Effector memory CD8-positive, alpha-beta T cell (primary cell): Measurements from ENCODE around the gene COL5A1.
A peak's percentile ranks its signal among the peaks of the same experiment; 100 is the strongest.

ENCODE experiments used
- ATAC-seq: fragments of 150-1000 bp; cut with Tn5 transposase; replicated peaks from 2 replicates; pipeline ENCODE4 v1.10.0; 2021; ENCODE audit warnings: mild to moderate bottlenecking, moderate library complexity
- DNase-seq, 3 experiments: peaks; one replicate each; pipeline ENCODE4 v3.0.0; 2021
- H3K27ac Mint-ChIP-seq, 2 donors: one replicate each; pipeline ENCODE4 v1.8.0; 2022; ENCODE audit warnings: mild to moderate bottlenecking in 2 of 2, mixed read lengths in 2 of 2, moderate library complexity in 2 of 2
- H3K27me3 Mint-ChIP-seq, 2 donors: one replicate each; pipeline ENCODE4 v1.8.0; 2022; ENCODE audit warnings: mixed read lengths in 2 of 2
- H3K36me3 Mint-ChIP-seq: one replicate; pipeline ENCODE4 v1.8.0; 2022; ENCODE audit warnings: mild to moderate bottlenecking, moderate library complexity, mixed read lengths; ENCODE audit not compliant: insufficient read depth
- H3K4me1 Mint-ChIP-seq, 2 donors: one replicate each; pipeline ENCODE4 v1.8.0; 2022; ENCODE audit warnings: low read depth in 2 of 2, mixed read lengths in 2 of 2
- H3K4me3 Mint-ChIP-seq, 2 donors: one replicate each; pipeline ENCODE4 v1.8.0; 2022; ENCODE audit warnings: mild to moderate bottlenecking in 2 of 2, mixed read lengths in 2 of 2, moderate library complexity in 2 of 2
- H3K9me3 Mint-ChIP-seq, 2 donors: one replicate each; pipeline ENCODE4 v1.8.0; 2022; ENCODE audit warnings: mixed read lengths in 2 of 2
- total RNA-seq, 9 experiments: gene quantifications; one replicate each; lab custom pipeline; 2026; lab: John Stamatoyannopoulos, UW

COL5A1 gene
- total RNA-seq: 0.39 to 12.1 (median 3.8) reads per million in 9 experiments

DNA sequence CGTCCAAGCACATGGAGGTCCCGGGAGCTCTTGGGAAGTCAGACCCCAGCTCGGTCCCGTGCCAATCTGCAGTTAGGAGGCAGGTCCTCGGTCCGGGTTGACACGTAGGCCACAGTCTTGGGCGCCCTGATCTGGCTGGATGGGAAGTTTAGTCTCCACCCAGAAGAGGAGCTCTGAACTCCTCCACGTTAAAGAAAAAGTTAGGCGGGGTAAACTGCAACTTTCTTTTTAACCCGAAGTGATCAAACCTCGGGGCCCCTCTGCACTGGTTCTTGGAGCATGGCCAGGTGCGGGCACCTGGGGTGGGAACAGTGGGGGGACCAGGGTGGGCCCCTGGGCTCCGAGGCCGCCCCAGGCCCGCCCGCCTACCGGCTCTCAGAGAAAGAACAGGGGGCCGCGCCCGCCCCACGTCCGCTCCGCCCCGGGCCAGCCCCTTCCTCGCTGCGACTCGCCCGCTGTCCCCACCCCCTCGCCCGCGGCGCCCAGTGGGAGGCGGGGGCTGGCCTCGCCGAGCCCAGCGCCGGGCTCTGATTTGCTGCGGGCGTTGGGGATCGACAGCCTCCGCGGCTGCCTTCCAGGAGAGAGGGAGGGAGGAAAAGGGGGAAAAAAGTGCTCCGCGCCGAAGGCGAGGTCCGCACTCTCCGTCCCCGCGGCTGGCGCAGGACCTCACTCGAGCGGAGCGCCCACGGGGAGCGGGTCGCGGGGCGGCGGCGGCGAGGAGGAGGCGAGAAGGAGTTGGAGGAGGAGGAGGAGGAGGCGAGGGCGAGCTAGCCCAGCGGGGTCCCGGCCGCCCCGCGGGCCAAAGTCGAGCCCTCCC is at the start of gene COL5A1:
TSS of gene COL5A1 (plus strand) at position 631 of the 817 bp plus-strand sequence. CDS start 385 bp downstream, outside the sequence.
- Mint-ChIP-seq H3K9me3 (no peaks in the 10 kb centered on the region), H3K4me1 (peaks cover 0 to 12% of the 10 kb centered on the region in 2 donors), H3K27ac (no peak within 1 kb of the TSS), H3K27me3 (peaks cover 17 to 28% of the 10 kb centered on the region in 2 donors), H3K4me3 (peak within 1 kb of the TSS in 1 of 2 donors; percentile 75), H3K36me3 (peaks cover 9% of the 10 kb centered on the region)
- ATAC-seq (peak; percentile 94), DNase-seq (peak in 2 of 3 experiments; percentile 62 to 64)

DNA sequence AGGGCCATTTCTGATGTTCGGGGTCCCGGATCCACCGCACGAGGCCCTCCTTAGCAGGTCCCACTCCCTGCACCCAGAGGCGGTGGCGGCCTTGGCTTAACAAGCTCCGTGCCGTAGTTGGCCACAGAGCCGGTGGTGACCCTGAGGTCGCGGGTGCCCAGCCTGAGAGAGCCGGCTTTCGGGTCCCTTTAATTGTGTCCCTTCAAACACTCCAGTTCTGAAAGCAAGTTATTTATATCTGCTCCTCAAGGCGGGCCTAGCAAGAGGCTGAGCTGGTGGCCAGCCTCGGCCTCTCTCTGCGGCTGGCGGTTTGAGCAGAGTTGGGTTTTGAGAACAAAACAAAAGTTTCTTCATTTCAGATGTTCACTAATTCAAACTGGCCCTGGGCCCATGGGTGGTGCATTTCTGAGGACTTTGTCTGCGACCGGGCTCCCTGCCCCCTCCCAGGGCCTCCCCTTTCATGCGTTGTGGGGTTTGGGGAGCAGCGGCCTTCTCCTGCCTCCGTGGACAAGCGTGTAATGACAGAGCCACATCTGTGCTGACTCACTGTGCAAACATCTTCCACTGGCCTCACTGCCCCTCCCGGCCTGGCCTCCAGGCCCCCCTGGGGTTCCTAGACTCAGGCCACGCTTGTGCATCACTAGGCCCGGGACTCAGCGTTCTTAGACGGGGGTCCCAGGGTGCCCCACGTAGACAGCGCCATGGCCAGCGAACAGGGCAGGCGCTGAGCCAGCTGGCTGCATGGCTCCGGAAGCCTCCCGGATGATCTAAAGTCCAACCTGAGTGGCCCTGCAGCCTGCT is 49.4 kb upstream of the COL5A1 start:
- ATAC-seq (no peak), DNase-seq (no peak)
- H3K4me1 Mint-ChIP-seq: no peaks in the 10 kb centered on the region
- H3K36me3 Mint-ChIP-seq: no peaks in the 10 kb centered on the region
- peaks cover 29 to 45% of the 10 kb centered on the region in 2 donors for H3K27me3 Mint-ChIP-seq
- no peak overlapping the region for H3K4me3 Mint-ChIP-seq
- no peaks in the 10 kb centered on the region for H3K9me3 Mint-ChIP-seq
- no peak overlapping the region for H3K27ac Mint-ChIP-seq

- Mint-ChIP-seq H3K27ac (no peak overlapping the region), H3K4me3 (no peak overlapping the region)
Measured at GRCh38 chr9:134592819-134593200, 48.8 kb upstream of the COL5A1 start.

DNA sequence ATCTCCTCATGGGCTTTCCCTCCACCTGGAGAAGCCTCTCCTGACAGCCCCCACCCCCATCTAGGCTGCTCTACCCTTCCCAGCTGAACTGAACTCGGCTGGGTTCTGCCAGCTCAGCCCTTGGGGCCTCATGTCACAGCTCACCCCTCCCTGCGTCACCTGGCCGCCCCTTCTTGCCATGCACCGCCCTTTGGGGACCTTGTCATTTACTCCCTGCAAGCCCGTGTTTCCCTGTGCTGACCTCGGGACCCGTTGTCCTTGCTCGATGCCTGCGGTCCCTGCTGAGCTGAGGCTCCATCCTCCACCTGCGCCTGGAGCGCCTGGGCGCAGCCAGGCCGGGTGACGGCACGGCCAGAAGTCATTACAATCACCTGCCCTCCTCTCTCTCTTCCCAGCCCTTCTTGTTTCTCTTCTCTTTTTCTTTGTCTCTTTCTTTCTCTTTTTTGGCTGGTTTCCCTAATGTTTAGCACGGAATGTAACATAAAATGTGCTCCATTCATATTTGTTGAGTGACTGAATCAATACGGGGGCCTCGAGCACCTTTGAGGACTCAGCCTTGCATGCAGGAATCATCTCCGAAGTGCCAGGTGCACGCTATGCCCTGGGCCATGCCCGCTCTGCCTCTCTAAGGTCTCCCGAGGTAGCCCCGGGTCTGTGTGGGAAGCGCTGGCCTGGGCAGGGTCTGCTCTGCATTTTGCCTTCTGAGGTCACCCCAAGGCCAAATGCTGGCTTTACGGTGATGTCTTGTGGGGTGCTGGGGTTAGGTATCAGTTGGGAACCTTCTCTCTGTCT is 48.1 kb upstream of the COL5A1 start:
- no peaks in the 10 kb centered on the region for H3K4me1 Mint-ChIP-seq
- no peaks in the 10 kb centered on the region for H3K36me3 Mint-ChIP-seq
- H3K9me3 Mint-ChIP-seq: no peaks in the 10 kb centered on the region
- H3K4me3 Mint-ChIP-seq: no peak overlapping the region
- no peak overlapping the region for H3K27ac Mint-ChIP-seq
- DNase-seq (no peak), ATAC-seq (no peak)
- peaks cover 29 to 45% of the 10 kb centered on the region in 2 donors for H3K27me3 Mint-ChIP-seq

More at GRCh38 chr9:134592819-134593200, 48.8 kb upstream of the COL5A1 start:
- peaks cover 29 to 45% of the 10 kb centered on the region in 2 donors for H3K27me3 Mint-ChIP-seq
- H3K36me3 Mint-ChIP-seq: no peaks in the 10 kb centered on the region
- no peak for DNase-seq
- no peaks in the 10 kb centered on the region for H3K4me1 Mint-ChIP-seq
- no peaks in the 10 kb centered on the region for H3K9me3 Mint-ChIP-seq
- ATAC-seq: no peak

DNA sequence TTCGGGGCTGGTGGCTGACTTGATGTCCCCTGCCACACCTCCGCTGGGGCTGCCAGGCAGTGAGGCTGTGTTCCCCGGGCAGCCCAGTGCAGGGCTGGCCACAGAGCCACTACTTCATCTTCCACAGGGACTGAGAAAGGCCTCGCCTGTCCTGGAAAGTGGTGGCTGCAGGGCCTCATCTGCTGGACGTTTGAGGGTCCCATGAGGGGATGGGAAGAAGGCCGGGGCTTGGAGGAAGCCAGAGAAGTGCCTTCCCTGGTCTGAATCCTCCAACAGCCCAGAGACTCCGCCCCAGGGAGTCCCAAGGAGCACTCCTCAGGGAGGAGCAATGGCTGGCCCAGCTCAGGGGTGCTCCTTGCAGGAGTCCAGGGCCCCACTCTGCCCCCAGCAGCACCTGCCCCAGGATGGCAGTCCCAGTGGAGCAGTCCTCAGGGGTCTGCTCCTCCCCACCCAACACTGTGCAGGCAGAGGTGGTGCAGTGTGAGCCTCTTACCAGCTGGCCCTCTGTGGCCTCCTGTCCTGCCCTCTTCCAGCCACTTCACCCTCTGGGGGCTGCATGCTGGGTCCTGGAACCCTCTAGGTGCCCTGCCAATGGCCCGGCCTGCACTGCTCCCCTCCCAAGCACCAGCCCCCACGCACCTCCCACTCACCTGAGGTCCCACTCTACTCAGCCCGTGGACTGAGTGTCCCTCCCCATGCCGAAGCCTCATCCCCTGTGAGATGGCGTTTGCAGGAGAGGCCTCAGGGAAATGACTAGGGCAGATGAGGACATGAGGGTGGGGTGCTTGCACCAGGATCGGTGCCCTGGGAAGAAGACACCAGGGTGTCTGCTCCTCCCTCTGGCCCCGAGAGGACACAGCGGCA is 47.3 kb upstream of the COL5A1 start:
- H3K4me1 Mint-ChIP-seq: no peaks in the 10 kb centered on the region
- peaks cover 29 to 43% of the 10 kb centered on the region in 2 donors for H3K27me3 Mint-ChIP-seq
- DNase-seq (no peak), ATAC-seq (no peak)
- H3K4me3 Mint-ChIP-seq: no peak overlapping the region
- no peaks in the 10 kb centered on the region for H3K36me3 Mint-ChIP-seq
- H3K9me3 Mint-ChIP-seq: no peaks in the 10 kb centered on the region
- no peak overlapping the region for H3K27ac Mint-ChIP-seq

- H3K4me1 Mint-ChIP-seq: no peaks in the 10 kb centered on the region
- no peak overlapping the region for H3K27ac Mint-ChIP-seq
- H3K4me3 Mint-ChIP-seq: no peak overlapping the region
- H3K27me3 Mint-ChIP-seq: peaks cover 23 to 36% of the 10 kb centered on the region in 2 donors
- H3K9me3 Mint-ChIP-seq: no peaks in the 10 kb centered on the region
- H3K36me3 Mint-ChIP-seq: no peaks in the 10 kb centered on the region
- DNase-seq: no peak
- no peak for ATAC-seq
Measured at GRCh38 chr9:134595014-134595413, 46.6 kb upstream of the COL5A1 start.

- Mint-ChIP-seq H3K27ac (no peak overlapping the region), H3K36me3 (no peaks in the 10 kb centered on the region), H3K9me3 (no peaks in the 10 kb centered on the region), H3K4me1 (no peaks in the 10 kb centered on the region), H3K27me3 (peaks cover 9 to 17% of the 10 kb centered on the region in 2 donors), H3K4me3 (no peak overlapping the region)
- ATAC-seq: no peak
- no peak for DNase-seq
Measured at GRCh38 chr9:134597041-134597913, 44.3 kb upstream of the COL5A1 start.

DNA sequence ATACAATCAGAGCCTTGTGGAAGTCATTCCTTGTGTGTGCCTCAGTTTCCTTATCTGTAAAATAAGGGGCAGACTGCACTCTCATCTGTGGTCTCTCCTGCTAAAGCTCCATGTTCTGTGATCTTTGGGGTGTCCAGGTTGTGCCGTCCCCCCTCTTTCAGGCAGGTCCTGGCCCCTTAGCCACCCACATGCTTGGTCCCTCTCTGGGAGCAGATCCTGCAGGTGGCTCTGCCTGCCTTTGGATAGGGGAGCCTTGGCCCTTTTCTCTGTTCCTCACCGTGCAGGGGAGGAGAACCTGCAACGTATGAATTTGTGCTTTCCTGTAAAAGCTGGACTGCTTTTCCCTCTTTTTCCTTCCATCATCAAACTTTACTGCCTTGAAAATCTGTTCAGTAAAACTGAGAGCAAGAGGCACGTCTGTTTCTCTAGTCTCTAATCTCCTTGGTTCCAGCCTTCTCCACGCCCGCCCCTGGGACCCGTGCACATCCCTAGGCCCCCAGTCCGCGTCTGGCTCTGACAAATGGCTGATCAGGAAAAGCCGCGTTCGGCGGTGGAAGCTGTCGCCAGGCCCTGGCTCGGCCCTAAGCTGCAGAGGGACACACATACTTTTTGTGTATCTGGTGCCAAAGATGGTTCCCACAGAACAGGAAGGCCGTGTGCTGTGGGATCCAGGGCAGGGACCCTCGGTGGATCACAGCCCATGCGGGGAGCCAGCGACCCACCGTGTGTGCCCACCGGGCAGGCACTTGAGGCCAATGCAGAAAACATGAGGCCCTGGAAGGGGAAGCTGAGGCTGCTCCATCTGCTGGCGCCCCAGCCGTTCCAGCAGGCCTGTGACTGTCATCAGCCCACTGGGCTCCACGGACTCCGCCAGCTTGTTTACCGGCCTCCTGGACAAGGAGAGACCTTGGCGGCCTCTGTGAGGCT is 43.4 kb upstream of the COL5A1 start:
- no peaks in the 10 kb centered on the region for H3K36me3 Mint-ChIP-seq
- H3K9me3 Mint-ChIP-seq: no peaks in the 10 kb centered on the region
- ATAC-seq: no peak
- H3K27me3 Mint-ChIP-seq: peaks cover 8% of the 10 kb centered on the region in 2 donors
- DNase-seq: no peak
- no peak overlapping the region for H3K4me3 Mint-ChIP-seq
- H3K27ac Mint-ChIP-seq: no peak overlapping the region
- H3K4me1 Mint-ChIP-seq: no peaks in the 10 kb centered on the region

- Mint-ChIP-seq H3K9me3 (no peaks in the 10 kb centered on the region), H3K27me3 (peaks cover 1 to 2% of the 10 kb centered on the region in 2 donors), H3K4me1 (no peaks in the 10 kb centered on the region), H3K27ac (no peak overlapping the region), H3K36me3 (no peaks in the 10 kb centered on the region), H3K4me3 (no peak overlapping the region)
- ATAC-seq (no peak), DNase-seq (no peak)
Measured at GRCh38 chr9:134598884-134599245, 42.7 kb upstream of the COL5A1 start.

DNA sequence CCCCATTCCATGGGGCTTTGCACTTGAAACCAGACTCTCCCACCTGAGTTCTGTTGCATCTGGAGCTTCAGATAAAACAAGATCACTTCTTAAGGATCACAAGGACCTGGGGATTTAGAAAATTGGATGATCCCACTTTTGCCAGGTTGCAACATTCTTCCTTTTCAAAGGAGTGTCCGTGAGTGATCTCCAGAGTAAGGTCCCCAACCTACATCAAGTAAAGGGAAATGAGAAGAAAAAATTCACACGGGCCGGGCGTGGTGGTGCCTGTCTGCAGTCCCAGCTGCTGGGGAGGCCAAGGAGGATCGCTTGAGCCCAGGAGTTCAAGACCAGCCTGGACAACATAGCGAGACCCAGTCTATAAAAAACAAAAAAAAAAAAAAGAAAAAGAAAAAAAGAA is 41.2 kb upstream of the COL5A1 start:
- H3K27ac Mint-ChIP-seq: no peak overlapping the region
- no peaks in the 10 kb centered on the region for H3K36me3 Mint-ChIP-seq
- no peaks in the 10 kb centered on the region for H3K4me1 Mint-ChIP-seq
- ATAC-seq (no peak), DNase-seq (no peak)
- H3K4me3 Mint-ChIP-seq: no peak overlapping the region
- H3K9me3 Mint-ChIP-seq: no peaks in the 10 kb centered on the region
- H3K27me3 Mint-ChIP-seq: no peaks in the 10 kb centered on the region
